CD14-positive monocyte (primary cell): ENCODE data around the gene MYO5B. TPM values are rescaled to one million over a fixed set of nuclear protein-coding genes. Genes with fewer than 3 reads are reported as not detected.

ENCODE experiments used
- DNase-seq, 3 donors: peaks; one replicate each; pipeline ENCODE4 v3.0.0-alpha.2; 2011 to 2022
- H2AFZ ChIP-seq: 2 replicates; pipeline ENCODE4 v1.6.0; 2012; ENCODE audit warnings: mild to moderate bottlenecking, low read depth, low read length, inconsistent platforms; ENCODE audit not compliant: insufficient read depth, poor library complexity, severe bottlenecking
- H3K27ac ChIP-seq, 2 donors: 1 replicate in 1 of 2; 2 replicates in 1 of 2; pipeline ENCODE4 v1.5.1; 2012 to 2013; ENCODE audit warnings: low read length in 2 of 2, control low read depth in 1 of 2, inconsistent platforms in 1 of 2, low read depth in 1 of 2, mild to moderate bottlenecking in 1 of 2
- H3K27me3 ChIP-seq, 2 donors: one replicate each; pipeline versions ENCODE4 v1.6.0 to v1.6.1; 2011 to 2013; ENCODE audit warnings: low read length in 2 of 2; ENCODE audit not compliant: control insufficient read depth in 2 of 2, insufficient read depth in 2 of 2
- H3K36me3 ChIP-seq, 2 donors: replicated peaks in 1 of 2; 1 replicate in 1 of 2; 2 replicates in 1 of 2; pipeline versions ENCODE4 v1.5.1 to v1.6.1; 2012 to 2013; ENCODE audit warnings: low read length in 2 of 2, control low read depth in 1 of 2, inconsistent platforms in 1 of 2, mild to moderate bottlenecking in 1 of 2; ENCODE audit not compliant: insufficient read depth in 2 of 2, control insufficient read depth in 1 of 2
- H3K4me1 ChIP-seq, 2 donors: 1 replicate in 1 of 2; 2 replicates in 1 of 2; pipeline versions ENCODE4 v1.5.1 to v1.6.1; 2012 to 2013; ENCODE audit warnings: low read length in 2 of 2, control low read depth in 1 of 2, inconsistent platforms in 1 of 2, mild to moderate bottlenecking in 1 of 2, moderate library complexity in 1 of 2; ENCODE audit not compliant: insufficient read depth in 2 of 2, control insufficient read depth in 1 of 2
- H3K4me2 ChIP-seq: replicated peaks from 2 replicates; pipeline ENCODE3; 2012; ENCODE audit warnings: low read length, moderate library complexity, mild to moderate bottlenecking; ENCODE audit not compliant: poor library complexity, severe bottlenecking; ENCODE audit errors: extremely low read depth
- H3K4me3 ChIP-seq, 3 experiments: fragments of 200-600 bp in 1 of 3; sonication (generic) in 1 of 3; replicated peaks in 1 of 3; 1 replicate in 2 of 3; 2 replicates in 1 of 3; pipeline ENCODE4 v1.5.1; 2011 to 2013; ENCODE audit warnings: low read length in 3 of 3, mild to moderate bottlenecking in 3 of 3, control low read depth in 2 of 3, low read depth in 2 of 3, inconsistent platforms in 1 of 3, moderate library complexity in 1 of 3
- H3K79me2 ChIP-seq: 2 replicates; pipeline ENCODE4 v1.6.0; 2012; ENCODE audit warnings: mild to moderate bottlenecking, control low read depth, inconsistent platforms, low read length, moderate library complexity; ENCODE audit not compliant: insufficient read depth
- H3K9ac ChIP-seq: 2 replicates; pipeline ENCODE4 v1.6.0; 2017; ENCODE audit warnings: low read length, mild to moderate bottlenecking; ENCODE audit not compliant: insufficient read depth, poor library complexity, severe bottlenecking
- H3K9me3 ChIP-seq, 2 donors: replicated peaks in 1 of 2; 1 replicate in 1 of 2; 2 replicates in 1 of 2; pipeline versions ENCODE4 v1.5.1 to v1.6.1; 2012 to 2013; ENCODE audit warnings: low read length in 2 of 2, control low read depth in 1 of 2; ENCODE audit not compliant: control insufficient read depth in 1 of 2, insufficient read depth in 1 of 2
- H4K20me1 ChIP-seq: 2 replicates; pipeline ENCODE4 v1.6.0; 2012; ENCODE audit warnings: mild to moderate bottlenecking, low read length, control low read depth, moderate library complexity; ENCODE audit not compliant: insufficient read depth
- H3K27ac Mint-ChIP-seq, 7 donors: one replicate each; pipeline ENCODE4 v1.8.0; 2020; ENCODE audit warnings: mild to moderate bottlenecking in 7 of 7, mixed read lengths in 7 of 7, moderate library complexity in 6 of 7, inconsistent platforms in 2 of 7
- H3K27me3 Mint-ChIP-seq, 3 donors: one replicate each; pipeline ENCODE4 v1.8.0; 2021 to 2022; ENCODE audit warnings: low read depth in 3 of 3, mild to moderate bottlenecking in 3 of 3, mixed read lengths in 3 of 3, moderate library complexity in 3 of 3, inconsistent platforms in 1 of 3
- H3K36me3 Mint-ChIP-seq, 2 donors: one replicate each; pipeline ENCODE4 v1.8.0; 2020; ENCODE audit warnings: mixed read lengths in 2 of 2, inconsistent platforms in 1 of 2, mild to moderate bottlenecking in 1 of 2
- H3K4me1 Mint-ChIP-seq: one replicate; pipeline ENCODE4 v1.8.0; 2020; ENCODE audit warnings: mild to moderate bottlenecking, mixed read lengths
- H3K4me3 Mint-ChIP-seq, 2 donors: one replicate each; pipeline ENCODE4 v1.8.0; 2020; ENCODE audit warnings: mild to moderate bottlenecking in 2 of 2, mixed read lengths in 2 of 2, moderate library complexity in 1 of 2
- H3K9me3 Mint-ChIP-seq, 7 donors: one replicate each; pipeline ENCODE4 v1.8.0; 2020 to 2022; ENCODE audit warnings: mixed read lengths in 7 of 7, mild to moderate bottlenecking in 6 of 7, moderate library complexity in 6 of 7, inconsistent platforms in 2 of 7
- CTCF ChIP-seq: fragments of 200-600 bp; IDR thresholded peaks from one replicate; pipeline ENCODE4 v1.8.0; 2022; ENCODE audit warnings: antibody characterized with exemption, mild to moderate bottlenecking
- WGBS: methylation state at CpG from one replicate; pipeline ENCODE4 v1.1.5; 2013; ENCODE audit warnings: missing lambda C conversion rate; ENCODE audit not compliant: insufficient coverage; 5-methylcytosine and 5-hydroxymethylcytosine counted together
- intact Hi-C, 2 donors: fragments of 100-400 bp; cut with micrococcal nuclease; formaldehyde crosslinking; loops; one replicate each; pipeline versions ENCODE4 v1.15.0 to v1.15.1; 2023
- polyA plus RNA-seq, 3 donors: library from polyadenylated mRNA; depleted of rRNA in 1 of 3; unstranded in 2 of 3; stranded (reverse) in 1 of 3; fragments of 300-500 nt in 2 of 3; fragments of >200 nt in 1 of 3; fragmentation: Illumina TruSeq in 2 of 3; gene quantifications; 1 replicate in 2 of 3; 2 replicates in 1 of 3; pipeline ENCODE4 v1.2.3, GENCODE V29; 2012 to 2021

MYO5B gene
- polyA plus RNA-seq, 3 donors, result 0.04 TPM; not detected in 2

- Histone ChIP-seq H3K79me2 (no peaks in the 10 kb centered on the region), H3K4me3 (no peak overlapping the region), H3K4me1 (no peaks in the 10 kb centered on the region), H3K9ac (no peak overlapping the region), H3K4me2 (no peak overlapping the region), H2AFZ (no peak overlapping the region), H4K20me1 (no peaks in the 10 kb centered on the region), H3K27ac (no peak overlapping the region), H3K9me3 (no peaks in the 10 kb centered on the region), H3K27me3 (peaks cover 0 to 2% of the 10 kb centered on the region in 2 donors), H3K36me3 (no peaks in the 10 kb centered on the region)
- H3K4me3 Mint-ChIP-seq, result no peak overlapping the region
- no peaks in the 10 kb centered on the region for H3K9me3 Mint-ChIP-seq
- no peaks in the 10 kb centered on the region for H3K4me1 Mint-ChIP-seq
- H3K36me3 Mint-ChIP-seq, result no peaks in the 10 kb centered on the region
- DNase-seq, result no peak
- intact Hi-C loops, result no loop called here
- TF ChIP-seq CTCF, result no peak
- H3K27ac Mint-ChIP-seq, result no peak overlapping the region
- WGBS, result 100% methylated on average over 2 of the region's 2 CpGs
- H3K27me3 Mint-ChIP-seq, result peaks cover 0 to 8% (median 0%) of the 10 kb centered on the region in 3 donors
Measured at GRCh38 chr18:49878015-49878414, 316.9 kb downstream of the MYO5B start.

GRCh38 chr18:49876536-49876935 lies 318.4 kb downstream of the MYO5B start:
- no peaks in the 10 kb centered on the region for H4K20me1 ChIP-seq
- H3K79me2 ChIP-seq, result no peaks in the 10 kb centered on the region
- no peak for DNase-seq
- H3K4me2 ChIP-seq, result no peak overlapping the region
- H3K27me3 ChIP-seq, result peaks cover 0 to 2% of the 10 kb centered on the region in 2 donors
- H3K4me3 ChIP-seq, result no peak overlapping the region
- peaks cover 0 to 8% (median 0%) of the 10 kb centered on the region in 3 donors for H3K27me3 Mint-ChIP-seq
- no peak overlapping the region for H3K4me3 Mint-ChIP-seq
- no peaks in the 10 kb centered on the region for H3K4me1 Mint-ChIP-seq
- TF ChIP-seq CTCF, result no peak
- intact Hi-C loops, result no loop called here
- WGBS, result 95% methylated on average over 4 of the region's 4 CpGs
- H3K4me1 ChIP-seq, result no peaks in the 10 kb centered on the region
- H3K9me3 ChIP-seq, result no peaks in the 10 kb centered on the region
- no peak overlapping the region for H2AFZ ChIP-seq
- H3K27ac Mint-ChIP-seq, result no peak overlapping the region
- no peak overlapping the region for H3K9ac ChIP-seq
- H3K27ac ChIP-seq, result no peak overlapping the region
- no peaks in the 10 kb centered on the region for H3K36me3 ChIP-seq
- H3K36me3 Mint-ChIP-seq, result no peaks in the 10 kb centered on the region
- H3K9me3 Mint-ChIP-seq, result no peaks in the 10 kb centered on the region
